HEK293 (cell line): ENCODE results near the gene CARMIL3.

Experiments
- CTCF ChIA-PET: fragments of 350-600 bp; formaldehyde crosslinking; extraction: SDS; loops from one replicate; lab custom pipeline; 2021; ENCODE audit warnings: antibody characterized with exemption; lab: Yijun Ruan, JAX
- POLR2A ChIA-PET: fragments of 300-600 bp; formaldehyde crosslinking; extraction: SDS; loops from one replicate; lab custom pipeline; 2020; ENCODE audit warnings: antibody characterized with exemption, inconsistent platforms; lab: Yijun Ruan, JAX
- H3K27ac ChIP-seq: fragments of 200-500 bp; sonication (Bioruptor generic); 2 replicates; pipeline ENCODE4 v1.5.1; 2014; ENCODE audit warnings: low read depth, low read length, control low read depth, inconsistent platforms; ENCODE audit errors: extremely low read depth
- H3K36me3 ChIP-seq, 2 experiments: fragments of 200-500 bp in 1 of 2; sonication (Bioruptor generic) in 1 of 2; 1 replicate in 1 of 2; 2 replicates in 1 of 2; pipeline ENCODE4 v1.5.1; 2014 to 2017; ENCODE audit warnings: inconsistent platforms in 2 of 2, low read length in 2 of 2; ENCODE audit not compliant: control insufficient read depth in 2 of 2, insufficient read depth in 1 of 2
- H3K4me1 ChIP-seq: fragments of 200-500 bp; sonication (Bioruptor generic); 2 replicates; pipeline ENCODE4 v1.5.1; 2014; ENCODE audit warnings: mild to moderate bottlenecking, low read length, inconsistent platforms; ENCODE audit not compliant: control insufficient read depth, insufficient read depth
- H3K4me3 ChIP-seq: 2 replicates; pipeline ENCODE4 v1.5.1; 2011; ENCODE audit warnings: low read depth, mild to moderate bottlenecking, control low read depth, low read length, moderate library complexity
- H3K9me3 ChIP-seq: fragments of 200-500 bp; sonication (Bioruptor generic); 2 replicates; pipeline ENCODE4 v1.5.1; 2014; ENCODE audit warnings: low read depth, low read length, inconsistent platforms; ENCODE audit not compliant: control insufficient read depth, insufficient read depth
- GFI1B ChIP-seq: fragments of 450-650 bp; formaldehyde crosslinking; IDR thresholded peaks from 2 replicates; pipeline ENCODE4 v1.5.1; 2016; ENCODE audit warnings: missing biosample characterization, missing genetic modification characterization
- INSM2 ChIP-seq: fragments of 450-650 bp; formaldehyde crosslinking; IDR thresholded peaks from 2 replicates; pipeline ENCODE4 v1.5.1; 2016; ENCODE audit warnings: missing biosample characterization, missing genetic modification characterization
- KLF8 ChIP-seq: fragments of 450-650 bp; formaldehyde crosslinking; IDR thresholded peaks from 2 replicates; pipeline ENCODE4 v1.5.1; 2016; ENCODE audit warnings: missing biosample characterization, missing genetic modification characterization
- PATZ1 ChIP-seq: fragments of 450-650 bp; formaldehyde crosslinking; IDR thresholded peaks from 2 replicates; pipeline ENCODE4 v1.5.1; 2016; ENCODE audit warnings: missing biosample characterization, missing genetic modification characterization
- RBAK ChIP-seq: fragments of 450-650 bp; formaldehyde crosslinking; IDR thresholded peaks from 2 replicates; pipeline ENCODE4 v1.5.1; 2016; ENCODE audit warnings: missing biosample characterization, missing genetic modification characterization
- TSHZ1 ChIP-seq: fragments of 450-650 bp; formaldehyde crosslinking; IDR thresholded peaks from 2 replicates; pipeline ENCODE4 v1.5.1; 2016; ENCODE audit warnings: missing biosample characterization, missing genetic modification characterization, borderline replicate concordance
- ZNF10 ChIP-seq: fragments of 450-650 bp; formaldehyde crosslinking; IDR thresholded peaks from 2 replicates; pipeline ENCODE4 v1.5.1; 2017; ENCODE audit warnings: missing biosample characterization, missing genetic modification characterization
- ZNF16 ChIP-seq: fragments of 450-650 bp; formaldehyde crosslinking; IDR thresholded peaks from 2 replicates; pipeline ENCODE4 v1.5.1; 2016; ENCODE audit warnings: low read depth, missing biosample characterization, missing genetic modification characterization
- ZNF239 ChIP-seq: fragments of 450-650 bp; formaldehyde crosslinking; IDR thresholded peaks from 2 replicates; pipeline ENCODE4 v1.5.1; 2016; ENCODE audit warnings: missing biosample characterization, missing genetic modification characterization
- ZNF24 ChIP-seq: fragments of 450-650 bp; formaldehyde crosslinking; IDR thresholded peaks from 2 replicates; pipeline ENCODE4 v1.5.1; 2016; ENCODE audit warnings: missing biosample characterization, missing genetic modification characterization
- ZNF341 ChIP-seq: fragments of 450-650 bp; formaldehyde crosslinking; IDR thresholded peaks from 2 replicates; pipeline ENCODE4; 2016; ENCODE audit warnings: low read depth, missing biosample characterization, missing genetic modification characterization
- ZNF48 ChIP-seq: fragments of 450-650 bp; formaldehyde crosslinking; IDR thresholded peaks from 2 replicates; pipeline ENCODE4 v1.5.1; 2016; ENCODE audit warnings: missing biosample characterization, missing genetic modification characterization
- ZNF510 ChIP-seq: fragments of 450-650 bp; formaldehyde crosslinking; IDR thresholded peaks from 2 replicates; pipeline ENCODE4 v1.5.1; 2018; ENCODE audit warnings: mild to moderate bottlenecking, missing genetic modification characterization, missing biosample characterization; ENCODE audit not compliant: insufficient replicate concordance
- ZNF624 ChIP-seq: fragments of 450-650 bp; formaldehyde crosslinking; IDR thresholded peaks from 2 replicates; pipeline ENCODE4 v1.5.1; 2017; ENCODE audit warnings: missing biosample characterization, missing genetic modification characterization
- ZNF626 ChIP-seq: fragments of 450-650 bp; sonication (Bioruptor Pico); formaldehyde crosslinking; IDR thresholded peaks from 2 replicates; pipeline ENCODE4 v1.5.1; 2018; ENCODE audit warnings: missing biosample characterization, missing genetic modification characterization, inconsistent platforms
- ZNF658 ChIP-seq: fragments of 450-650 bp; formaldehyde crosslinking; IDR thresholded peaks from 2 replicates; pipeline ENCODE4; 2016; ENCODE audit warnings: missing biosample characterization, missing genetic modification characterization
- ZNF747 ChIP-seq: fragments of 450-650 bp; formaldehyde crosslinking; IDR thresholded peaks from 2 replicates; pipeline ENCODE4 v1.5.1; 2016; ENCODE audit warnings: missing biosample characterization, missing genetic modification characterization
- ZNF785 ChIP-seq: fragments of 450-650 bp; formaldehyde crosslinking; IDR thresholded peaks from 2 replicates; pipeline ENCODE4 v1.5.1; 2016; ENCODE audit warnings: missing biosample characterization, missing genetic modification characterization

The CARMIL3 gene

GRCh38 chr14:24065408-24065807, 13.6 kb downstream of the CARMIL3 start:
- CTCF ChIA-PET = interaction anchor here (1.5 to 1.7 kb wide), 2 partner anchors 25 to 43 kb away, joined by 5 to 7 read pairs; no protein-coding TSS in a partner anchor

GRCh38 chr14:24066496-24067132, 14.8 kb downstream of the CARMIL3 start:
- H3K9me3 ChIP-seq = no peaks in the 10 kb centered on the region
- H3K27ac ChIP-seq = no peak overlapping the region
- H3K36me3 ChIP-seq = no peaks in the 10 kb centered on the region
- no peak for TF ChIP-seq ZNF239 (tag by site-specific recombination)
- TF ChIP-seq ZNF510 (tag by site-specific recombination) = no peak
- no peak for TF ChIP-seq GFI1B (tag by site-specific recombination)
- TF ChIP-seq ZNF16 = no peak
- TF ChIP-seq ZNF658 = no peak
- H3K4me3 ChIP-seq = no peak overlapping the region
- H3K4me1 ChIP-seq = no peaks in the 10 kb centered on the region
- ChIA-PET POLR2A (no interaction called here), CTCF (interaction anchor here (0.8 to 1.5 kb wide), 3 partner anchors 8 to 26 kb away, joined by 3 to 6 read pairs (median 6); no protein-coding TSS in a partner anchor)

More at GRCh38 chr14:24065408-24065807, 13.6 kb downstream of the CARMIL3 start:
- no peaks in the 10 kb centered on the region for H3K9me3 ChIP-seq
- no peaks in the 10 kb centered on the region for H3K4me1 ChIP-seq
- TF ChIP-seq ZNF341 (peak; percentile 37; the same call in 1 of the 2 replicates), ZNF626 (tag by site-specific recombination) (no peak)
- no peak overlapping the region for H3K4me3 ChIP-seq
- no peak overlapping the region for H3K27ac ChIP-seq
- POLR2A ChIA-PET = no interaction called here
- no peaks in the 10 kb centered on the region for H3K36me3 ChIP-seq

GRCh38 chr14:24067133-24068082, 15.6 kb downstream of the CARMIL3 start:
- ChIA-PET POLR2A (no interaction called here), CTCF (interaction anchor here (0.7 to 1.5 kb wide), 4 partner anchors 9 to 41 kb away, joined by 3 to 7 read pairs (median 6); no protein-coding TSS in a partner anchor)
- no peak for TF ChIP-seq RBAK (tag by site-specific recombination)
- TF ChIP-seq ZNF24 (tag by site-specific recombination) = no peak
- no peak for TF ChIP-seq ZNF48 (tag by site-specific recombination)
- TF ChIP-seq ZNF785 = no peak
- no peak for TF ChIP-seq KLF8 (tag by site-specific recombination)
- Histone ChIP-seq H3K36me3 (no peaks in the 10 kb centered on the region), H3K9me3 (no peaks in the 10 kb centered on the region), H3K4me1 (no peaks in the 10 kb centered on the region), H3K4me3 (no peak overlapping the region), H3K27ac (no peak overlapping the region)

- no peak overlapping the region for H3K4me3 ChIP-seq
- H3K4me1 ChIP-seq = no peaks in the 10 kb centered on the region
- no peak overlapping the region for H3K27ac ChIP-seq
- no peaks in the 10 kb centered on the region for H3K36me3 ChIP-seq
- ChIA-PET CTCF (interaction anchor here (1.4 to 3.5 kb wide), 2 partner anchors 11 to 40 kb away, joined by 7 to 17 read pairs; no protein-coding TSS in a partner anchor), POLR2A (no interaction called here)
- no peaks in the 10 kb centered on the region for H3K9me3 ChIP-seq
- no peak for TF ChIP-seq RBAK (tag by site-specific recombination)
- TF ChIP-seq PATZ1 (tag by site-specific recombination) = no peak
- TF ChIP-seq TSHZ1 (tag by site-specific recombination) = no peak
- TF ChIP-seq ZNF747 = no peak
- TF ChIP-seq INSM2 = no peak
- TF ChIP-seq ZNF10 (tag by site-specific recombination) = no peak
- no peak for TF ChIP-seq ZNF624 (tag by site-specific recombination)
Measured at GRCh38 chr14:24068711-24069410, 17.1 kb downstream of the CARMIL3 start.
